ENCODE results near the gene CATSPERD.

DNA sequence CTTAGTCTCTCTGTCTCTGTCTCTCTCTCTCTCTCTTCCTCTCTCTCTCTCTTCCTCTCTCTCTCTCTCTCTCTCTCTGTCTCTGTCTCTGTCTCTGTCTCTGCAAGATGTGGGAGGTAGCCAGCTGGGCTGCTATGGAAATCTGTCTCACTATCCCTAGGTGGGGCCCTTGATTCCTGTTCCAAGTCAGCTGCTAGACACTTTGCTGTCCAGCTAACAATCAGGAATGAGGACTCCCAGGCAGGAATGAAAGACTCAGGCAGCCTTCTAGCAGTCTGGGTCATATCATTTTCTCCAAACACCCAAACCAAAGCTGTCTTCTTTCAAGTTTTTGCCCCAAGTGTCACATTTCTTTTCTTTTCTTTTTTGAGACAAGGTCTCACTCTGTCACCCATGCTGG lies 23.2 kb downstream of the CATSPERD start:
- TF ChIP-seq, protein P1, sequence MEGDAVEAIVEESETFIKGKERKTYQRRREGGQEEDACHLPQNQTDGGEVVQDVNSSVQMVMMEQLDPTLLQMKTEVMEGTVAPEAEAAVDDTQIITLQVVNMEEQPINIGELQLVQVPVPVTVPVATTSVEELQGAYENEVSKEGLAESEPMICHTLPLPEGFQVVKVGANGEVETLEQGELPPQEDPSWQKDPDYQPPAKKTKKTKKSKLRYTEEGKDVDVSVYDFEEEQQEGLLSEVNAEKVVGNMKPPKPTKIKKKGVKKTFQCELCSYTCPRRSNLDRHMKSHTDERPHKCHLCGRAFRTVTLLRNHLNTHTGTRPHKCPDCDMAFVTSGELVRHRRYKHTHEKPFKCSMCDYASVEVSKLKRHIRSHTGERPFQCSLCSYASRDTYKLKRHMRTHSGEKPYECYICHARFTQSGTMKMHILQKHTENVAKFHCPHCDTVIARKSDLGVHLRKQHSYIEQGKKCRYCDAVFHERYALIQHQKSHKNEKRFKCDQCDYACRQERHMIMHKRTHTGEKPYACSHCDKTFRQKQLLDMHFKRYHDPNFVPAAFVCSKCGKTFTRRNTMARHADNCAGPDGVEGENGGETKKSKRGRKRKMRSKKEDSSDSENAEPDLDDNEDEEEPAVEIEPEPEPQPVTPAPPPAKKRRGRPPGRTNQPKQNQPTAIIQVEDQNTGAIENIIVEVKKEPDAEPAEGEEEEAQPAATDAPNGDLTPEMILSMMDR (IDR thresholded peaks at IDR 0.05; ENCODE audit: insufficient read depth, low read depth, low read length) = no peak
- no peak for TF ChIP-seq EZH2 (IDR thresholded peaks at IDR 0.05; ENCODE audit: insufficient read depth, low read length)
